Myocyte (in vitro differentiated cells): ENCODE data around the gene MRPS18A. TPM values are rescaled to one million over a fixed set of nuclear protein-coding genes. Genes with fewer than 3 reads are reported as not detected.
"Not testable (repeated sequence)": the region's sequence is repeated elsewhere in the genome, so short reads cannot be mapped to it uniquely, and the experiment has no call there.

Experiments
- DNase-seq: peaks from one replicate; pipeline ENCODE4 v3.0.0-alpha.2; 2012; ENCODE audit warnings: low read depth
- total RNA-seq: library from RNA; depleted of rRNA; stranded (reverse); fragments of >200 nt; gene quantifications from 2 replicates; pipeline ENCODE4 v1.2.3, GENCODE V29; 2014

MRPS18A gene
- total RNA-seq, 1 donor from 2014 or later, result 33.5 TPM

DNA sequence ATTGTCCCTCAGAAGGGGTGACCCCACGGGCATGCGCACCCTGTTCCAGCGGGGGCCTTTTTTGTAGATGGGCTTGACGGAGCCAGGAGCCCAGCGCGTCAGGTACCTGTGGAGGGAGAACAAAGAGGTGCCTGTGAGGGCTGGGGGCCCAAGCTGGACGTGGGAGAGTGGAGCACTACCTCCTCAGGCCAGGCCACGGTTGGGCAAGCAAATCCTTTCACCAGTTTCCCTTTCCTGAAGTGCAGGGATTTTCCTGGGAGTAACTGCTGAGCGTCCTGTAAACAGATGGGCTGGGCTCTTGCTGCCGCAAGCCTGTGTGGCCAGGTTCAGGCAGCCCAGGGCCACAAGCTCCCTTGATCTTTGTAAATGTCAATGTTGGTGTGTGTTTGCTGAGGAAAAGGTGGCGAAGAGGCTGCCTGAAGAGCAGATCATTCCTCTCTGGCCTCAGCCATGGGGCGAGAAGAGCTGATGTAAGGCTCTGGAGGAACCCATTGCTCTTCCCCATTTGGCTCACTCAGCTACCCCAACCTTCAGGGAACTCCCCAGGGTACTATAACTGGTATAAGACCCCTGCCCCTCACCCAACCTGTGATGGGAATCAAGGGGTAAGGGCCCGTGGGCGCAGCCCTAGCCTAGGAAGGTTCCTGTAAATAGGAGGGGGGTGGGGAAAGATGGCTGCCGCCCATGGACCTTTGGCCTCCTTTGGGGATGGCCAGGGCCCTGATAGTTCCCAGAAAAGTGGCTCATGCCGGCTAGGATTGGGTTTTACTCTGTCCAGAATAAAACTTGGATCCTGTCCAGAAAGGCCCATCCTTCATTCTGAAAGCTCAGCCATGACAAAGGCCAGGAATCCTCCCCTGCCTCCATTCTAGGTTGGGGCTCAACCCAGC is 15.5 kb downstream of the MRPS18A start:
- no peak for DNase-seq

- DNase-seq, result no peak
Observed at GRCh38 chr6:43671011-43671800, 16.4 kb downstream of the MRPS18A start.

- DNase-seq, result no peak
Observed at GRCh38 chr6:43670623-43670986, 17.0 kb downstream of the MRPS18A start.

- no peak for DNase-seq
Observed at GRCh38 chr6:43669922-43670622, 17.5 kb downstream of the MRPS18A start.

GRCh38 chr6:43669050-43669921 is 18.3 kb downstream of the MRPS18A start:
- DNase-seq, result peak; percentile 76

GRCh38 chr6:43668151-43669028 is 19.2 kb downstream of the MRPS18A start:
- DNase-seq, result peak; percentile 52

GRCh38 chr6:43667245-43668150 is 20.1 kb downstream of the MRPS18A start:
- peak; percentile 81 for DNase-seq

DNA sequence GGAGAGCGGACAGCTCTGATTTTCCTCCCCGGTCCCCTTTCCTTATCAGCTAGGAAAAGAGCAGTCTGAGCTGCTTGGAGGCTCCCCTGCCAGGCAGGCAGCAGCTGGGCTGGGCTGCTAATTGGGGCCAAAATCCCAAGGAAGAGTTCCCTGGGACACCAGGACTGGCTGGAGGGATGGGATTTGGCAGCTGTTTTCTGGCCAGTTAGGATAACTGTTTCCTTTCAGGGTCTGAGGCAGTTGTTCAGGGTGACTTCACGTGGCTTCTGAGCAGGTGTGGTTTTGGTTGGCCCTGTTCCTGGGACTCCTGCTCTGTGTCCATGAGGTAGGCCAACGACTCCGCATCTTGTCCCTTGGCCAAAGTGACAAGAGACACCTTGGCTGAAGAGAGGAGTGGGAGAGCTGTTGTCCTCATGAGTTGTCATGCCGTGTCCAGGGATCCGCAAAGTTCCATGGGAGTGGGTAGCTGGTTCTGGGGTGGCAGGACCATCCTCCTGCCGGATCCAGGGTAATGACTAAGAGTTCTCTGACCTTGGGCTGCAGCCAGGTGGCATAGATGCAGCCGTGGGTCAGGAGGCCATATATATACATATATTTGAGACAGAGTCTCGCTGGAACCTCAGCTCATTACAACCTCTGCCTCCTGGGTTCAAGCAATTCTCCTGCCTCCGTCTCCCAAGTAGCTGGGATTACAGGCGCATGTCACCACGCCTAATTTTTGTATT is 21.2 kb downstream of the MRPS18A start:
- peak; percentile 73 for DNase-seq

DNA sequence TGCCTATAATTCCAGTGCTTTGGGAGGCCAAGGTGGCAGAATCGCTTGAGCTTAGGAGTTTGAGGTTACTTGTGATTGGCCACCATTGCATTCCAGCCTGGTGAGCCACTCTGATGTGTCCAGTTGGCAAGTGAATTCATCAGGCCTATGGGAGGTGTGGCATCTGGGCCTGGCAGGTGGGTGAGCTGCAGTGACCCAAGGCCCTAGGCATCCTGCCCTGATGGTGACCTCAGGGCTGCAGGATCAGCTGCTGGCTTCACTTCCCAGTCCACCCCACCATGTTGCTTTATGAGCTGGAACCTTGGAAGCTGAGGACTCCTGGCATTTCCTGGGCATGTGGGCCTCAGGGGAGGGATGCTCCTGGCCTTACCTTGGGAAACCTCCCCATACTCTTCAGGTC is 22.2 kb downstream of the MRPS18A start:
- peak; percentile 87 for DNase-seq

- DNase-seq, result not testable (repeated sequence)
Observed at GRCh38 chr6:43662948-43663347, 24.6 kb downstream of the MRPS18A start.

DNA sequence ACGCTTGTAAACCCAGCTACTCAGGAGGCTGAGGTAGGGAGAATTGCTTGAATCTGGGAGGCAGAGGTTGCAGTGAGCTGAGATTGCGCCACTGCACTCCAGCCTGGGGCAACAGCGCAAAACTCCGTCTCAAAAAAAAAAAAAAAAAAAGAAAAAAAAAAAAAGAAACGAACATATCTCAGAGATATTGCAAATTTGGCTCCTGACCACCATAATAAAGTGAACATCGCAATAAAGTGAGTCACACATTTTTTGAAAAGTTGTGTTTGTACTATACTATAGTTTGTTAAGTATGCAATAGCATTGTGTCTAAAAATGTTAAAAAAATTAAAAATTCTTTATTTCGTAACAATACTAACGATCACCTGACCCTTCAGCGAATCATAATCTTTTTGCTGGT is 29.4 kb downstream of the MRPS18A start:
- no peak for DNase-seq

- no peak for DNase-seq
Observed at GRCh38 chr6:43657221-43657802, 30.3 kb downstream of the MRPS18A start.

- not testable (repeated sequence) for DNase-seq
Observed at GRCh38 chr6:43652822-43653221, 34.8 kb downstream of the MRPS18A start.

GRCh38 chr6:43648248-43648647 is 39.3 kb downstream of the MRPS18A start:
- DNase-seq, result no peak

DNA sequence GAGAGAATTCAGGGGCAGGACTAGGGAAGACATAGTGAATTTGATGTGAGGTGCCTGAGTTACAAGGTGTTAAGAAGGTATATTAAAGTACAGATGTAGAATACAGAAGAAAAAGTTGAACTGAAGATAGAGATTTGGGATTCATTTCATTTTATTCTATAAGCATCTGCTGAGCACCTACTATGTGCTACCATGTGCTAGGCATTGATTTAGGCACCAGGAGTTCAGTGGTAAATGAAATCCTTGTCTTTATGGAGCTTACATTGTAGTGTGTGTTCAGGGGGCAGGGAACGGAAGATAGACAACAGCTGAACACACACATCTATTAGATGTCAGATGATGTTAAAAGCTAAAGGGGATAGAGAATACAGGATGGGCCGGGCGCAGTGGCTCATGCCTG is 40.0 kb downstream of the MRPS18A start:
- DNase-seq, result no peak

DNA sequence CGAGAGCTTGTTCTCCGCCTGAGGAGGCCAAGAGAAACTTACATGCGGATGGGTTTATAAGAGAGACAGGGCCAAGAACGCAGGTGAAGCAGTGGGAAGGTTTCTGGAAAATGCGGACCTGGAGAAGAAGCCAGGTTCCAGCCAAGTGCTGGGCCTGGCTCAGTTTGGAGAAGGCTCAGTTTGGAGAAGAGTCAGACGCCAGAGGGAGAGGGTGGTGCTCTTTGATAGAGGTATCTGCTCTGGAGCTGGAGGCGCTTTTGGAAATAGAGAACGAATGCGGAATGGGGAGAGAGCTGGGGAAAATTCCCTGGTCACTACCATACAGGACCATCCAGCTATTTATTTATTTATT is 42.0 kb downstream of the MRPS18A start:
- no peak for DNase-seq

DNA sequence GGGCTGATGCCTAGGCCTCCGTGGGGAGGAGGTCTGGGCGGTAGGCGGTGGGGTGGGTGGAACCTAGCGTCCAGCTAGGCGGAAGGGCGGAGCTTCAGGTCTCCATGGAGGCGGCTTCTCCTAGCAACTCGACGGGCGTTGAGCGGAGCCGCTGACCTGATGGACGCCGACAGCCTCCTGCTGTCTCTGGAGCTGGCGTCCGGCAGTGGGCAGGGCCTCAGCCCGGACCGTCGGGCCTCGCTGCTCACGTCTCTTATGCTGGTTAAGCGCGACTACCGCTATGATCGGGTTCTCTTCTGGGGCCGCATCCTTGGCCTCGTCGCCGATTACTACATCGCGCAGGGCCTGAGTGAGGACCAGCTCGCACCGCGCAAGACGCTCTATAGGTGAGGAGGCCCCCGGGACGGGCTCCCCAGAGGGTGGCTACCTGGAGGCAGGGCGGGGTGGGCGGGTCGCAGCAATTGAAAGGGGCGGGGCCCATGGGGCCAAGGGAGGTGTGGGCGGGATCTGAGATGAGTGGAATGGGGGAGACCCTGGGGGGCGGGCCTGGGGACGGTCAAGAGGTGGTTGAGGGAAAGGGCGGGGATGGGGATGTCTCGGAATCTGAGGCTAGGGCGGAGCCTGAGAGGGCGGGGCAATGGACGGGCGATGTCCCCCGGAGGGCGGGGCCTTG is 42.5 kb downstream of the MRPS18A start, which contains the start of gene RSPH9:
RSPH9 (plus strand) TSS at position 97 of the 673 bp plus-strand sequence; CDS start at position 160, 63 bp downstream.
- no peak for DNase-seq
